Measurements from ENCODE around the gene CNOT3.

CNOT3 gene

DNA sequence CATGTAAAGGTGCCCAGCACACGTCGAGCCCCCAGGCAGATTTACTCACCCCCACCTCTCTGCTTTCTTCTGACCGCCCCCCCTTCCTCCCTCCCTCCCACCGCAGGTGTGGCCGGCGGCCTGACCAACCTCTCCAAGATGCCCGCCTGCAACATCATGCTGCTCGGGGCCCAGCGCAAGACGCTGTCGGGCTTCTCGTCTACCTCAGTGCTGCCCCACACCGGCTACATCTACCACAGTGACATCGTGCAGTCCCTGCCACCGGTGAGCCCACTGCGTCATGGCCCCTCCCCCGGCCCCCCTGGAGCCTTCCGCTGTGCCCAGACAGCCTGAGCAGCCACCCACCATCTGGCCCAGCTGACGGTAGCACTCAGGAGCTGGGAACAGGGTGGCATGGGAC lies 13.2 kb upstream of the CNOT3 start:
- in situ Hi-C loops (cut with HindIII; ENCODE audit: low sequenced_read_pairs), result no loop called here
- DNase-seq (ENCODE audit: low read depth), result no peak
- TF ChIP-seq, protein P1, sequence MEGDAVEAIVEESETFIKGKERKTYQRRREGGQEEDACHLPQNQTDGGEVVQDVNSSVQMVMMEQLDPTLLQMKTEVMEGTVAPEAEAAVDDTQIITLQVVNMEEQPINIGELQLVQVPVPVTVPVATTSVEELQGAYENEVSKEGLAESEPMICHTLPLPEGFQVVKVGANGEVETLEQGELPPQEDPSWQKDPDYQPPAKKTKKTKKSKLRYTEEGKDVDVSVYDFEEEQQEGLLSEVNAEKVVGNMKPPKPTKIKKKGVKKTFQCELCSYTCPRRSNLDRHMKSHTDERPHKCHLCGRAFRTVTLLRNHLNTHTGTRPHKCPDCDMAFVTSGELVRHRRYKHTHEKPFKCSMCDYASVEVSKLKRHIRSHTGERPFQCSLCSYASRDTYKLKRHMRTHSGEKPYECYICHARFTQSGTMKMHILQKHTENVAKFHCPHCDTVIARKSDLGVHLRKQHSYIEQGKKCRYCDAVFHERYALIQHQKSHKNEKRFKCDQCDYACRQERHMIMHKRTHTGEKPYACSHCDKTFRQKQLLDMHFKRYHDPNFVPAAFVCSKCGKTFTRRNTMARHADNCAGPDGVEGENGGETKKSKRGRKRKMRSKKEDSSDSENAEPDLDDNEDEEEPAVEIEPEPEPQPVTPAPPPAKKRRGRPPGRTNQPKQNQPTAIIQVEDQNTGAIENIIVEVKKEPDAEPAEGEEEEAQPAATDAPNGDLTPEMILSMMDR (IDR thresholded peaks at IDR 0.05; ENCODE audit: low read depth, low read length, missing control alignments), result no peak
- no peak overlapping the region for H3K4me3 ChIP-seq (ENCODE audit: low read depth, low read length)

DNA sequence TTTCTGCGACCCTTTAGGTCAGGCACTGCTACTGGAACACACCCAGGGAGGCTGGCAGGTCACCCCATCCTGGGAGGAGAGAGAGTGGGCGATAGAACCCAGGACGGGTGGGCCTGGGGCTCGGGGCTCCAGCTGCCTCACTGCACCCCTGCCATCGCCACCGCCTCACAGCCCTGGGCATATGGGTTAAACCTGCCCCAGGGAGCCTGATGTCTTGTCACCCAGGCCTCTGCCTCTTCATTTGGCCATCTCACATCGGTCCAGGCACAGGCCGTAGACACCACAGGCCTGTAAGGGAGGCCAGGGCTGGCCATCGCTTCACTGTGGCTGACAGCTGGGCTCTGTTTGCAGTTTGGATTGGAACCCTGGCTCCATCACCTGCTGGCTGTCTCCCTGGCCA lies 11.8 kb upstream of the CNOT3 start:
- TF ChIP-seq, protein P1 (IDR thresholded peaks at IDR 0.05; ENCODE audit: low read depth, low read length, missing control alignments), result no peak
- in situ Hi-C loops (cut with HindIII; ENCODE audit: low sequenced_read_pairs), result no loop called here
- DNase-seq (ENCODE audit: low read depth), result no peak
- H3K4me3 ChIP-seq (ENCODE audit: low read depth, low read length), result no peak overlapping the region

DNA sequence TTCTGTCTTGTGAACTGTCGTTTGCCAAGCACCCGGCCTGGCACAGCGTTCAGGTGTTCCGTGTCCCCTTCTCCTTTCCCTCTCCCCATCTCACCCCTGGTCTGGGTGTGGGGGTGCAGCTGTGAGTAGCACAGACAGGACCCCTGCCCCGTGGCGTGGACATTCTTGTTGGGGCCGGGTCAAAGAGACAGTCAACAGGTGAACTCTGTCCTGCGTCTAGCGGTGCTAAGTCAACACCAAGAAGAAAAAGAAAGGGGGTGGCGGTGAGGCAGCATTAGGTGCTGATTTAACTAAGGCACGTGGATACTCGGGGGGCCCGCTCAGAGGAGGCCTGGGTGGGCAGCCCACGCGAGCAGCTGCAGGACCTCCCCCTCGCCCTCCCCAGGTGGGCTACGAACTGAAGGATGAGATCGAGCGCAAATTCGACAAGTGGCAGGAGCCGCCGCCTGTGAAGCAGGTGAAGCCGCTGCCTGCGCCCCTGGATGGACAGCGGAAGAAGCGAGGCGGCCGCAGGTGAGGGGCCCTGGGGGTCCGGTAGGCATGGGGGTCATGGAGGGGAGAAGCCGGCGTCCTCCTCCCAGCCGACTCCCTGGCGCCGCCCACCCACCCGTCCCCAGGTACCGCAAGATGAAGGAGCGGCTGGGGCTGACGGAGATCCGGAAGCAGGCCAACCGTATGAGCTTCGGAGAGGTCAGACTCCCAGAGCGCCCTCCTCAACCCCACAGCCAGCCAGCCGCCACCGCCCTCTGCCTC lies 9.7 kb upstream of the CNOT3 start:
- in situ Hi-C loops (cut with HindIII; ENCODE audit: low sequenced_read_pairs), result no loop called here
- H3K4me3 ChIP-seq (ENCODE audit: low read depth, low read length), result no peak overlapping the region
- TF ChIP-seq, protein P1 (IDR thresholded peaks at IDR 0.05; ENCODE audit: low read depth, low read length, missing control alignments), result no peak
- no peak for DNase-seq (ENCODE audit: low read depth)

DNA sequence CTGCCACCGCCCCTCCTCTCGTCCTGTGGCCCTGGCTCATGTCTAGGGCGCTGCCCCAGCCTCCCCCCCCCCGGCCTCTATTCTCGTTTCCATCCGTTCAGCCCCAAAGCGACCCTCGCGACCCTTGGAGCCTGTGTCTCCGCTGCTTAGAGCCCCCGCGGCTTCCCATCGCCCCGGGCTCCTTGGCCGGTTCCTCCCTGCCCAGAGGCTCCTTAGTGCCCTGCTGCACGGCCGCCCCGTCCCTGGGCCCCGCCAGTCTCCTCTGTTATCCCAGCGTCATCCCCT lies 9.2 kb upstream of the CNOT3 start:
- no peak overlapping the region for H3K4me3 ChIP-seq (ENCODE audit: low read depth, low read length)
- TF ChIP-seq, protein P1 (IDR thresholded peaks at IDR 0.05; ENCODE audit: low read depth, low read length, missing control alignments), result no peak
- in situ Hi-C loops (cut with HindIII; ENCODE audit: low sequenced_read_pairs), result no loop called here
- no peak for DNase-seq (ENCODE audit: low read depth)

DNA sequence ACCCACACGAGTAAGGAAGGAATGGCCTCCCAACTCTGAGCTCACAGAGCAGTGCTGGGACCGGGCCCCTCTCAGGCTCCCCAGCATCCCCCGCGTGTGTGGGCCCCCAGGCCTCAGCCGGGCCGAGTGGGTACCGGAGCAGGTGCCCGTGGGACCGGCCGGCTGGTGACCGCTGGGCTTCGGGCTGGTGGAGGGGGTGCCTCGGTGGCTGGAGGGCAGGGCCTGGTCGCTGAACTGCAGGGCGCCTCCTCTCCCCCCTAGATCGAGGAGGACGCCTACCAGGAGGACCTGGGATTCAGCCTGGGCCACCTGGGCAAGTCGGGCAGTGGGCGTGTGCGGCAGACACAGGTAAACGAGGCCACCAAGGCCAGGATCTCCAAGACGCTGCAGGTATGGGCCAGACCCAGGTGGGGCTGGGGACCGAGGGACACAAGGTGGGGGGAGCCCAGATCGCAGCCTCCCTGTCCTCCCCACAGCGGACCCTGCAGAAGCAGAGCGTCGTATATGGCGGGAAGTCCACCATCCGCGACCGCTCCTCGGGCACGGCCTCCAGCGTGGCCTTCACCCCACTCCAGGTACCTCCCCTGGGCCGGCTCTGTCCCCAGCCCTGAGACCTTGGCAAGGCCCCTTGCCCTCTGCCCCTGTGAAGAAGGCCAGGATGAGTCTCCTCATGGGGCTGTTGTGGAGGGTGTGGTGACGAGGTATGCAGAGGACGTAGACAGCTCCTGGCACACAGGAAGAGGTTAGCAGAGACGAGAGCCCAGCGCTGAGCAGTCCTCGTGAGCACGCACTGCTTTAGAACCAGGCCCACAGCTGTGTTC lies 8.6 kb upstream of the CNOT3 start:
- DNase-seq (ENCODE audit: low read depth), result no peak
- TF ChIP-seq, protein P1 (IDR thresholded peaks at IDR 0.05; ENCODE audit: low read depth, low read length, missing control alignments), result no peak
- in situ Hi-C loops (cut with HindIII; ENCODE audit: low sequenced_read_pairs), result no loop called here
- H3K4me3 ChIP-seq (ENCODE audit: low read depth, low read length), result no peak overlapping the region

DNA sequence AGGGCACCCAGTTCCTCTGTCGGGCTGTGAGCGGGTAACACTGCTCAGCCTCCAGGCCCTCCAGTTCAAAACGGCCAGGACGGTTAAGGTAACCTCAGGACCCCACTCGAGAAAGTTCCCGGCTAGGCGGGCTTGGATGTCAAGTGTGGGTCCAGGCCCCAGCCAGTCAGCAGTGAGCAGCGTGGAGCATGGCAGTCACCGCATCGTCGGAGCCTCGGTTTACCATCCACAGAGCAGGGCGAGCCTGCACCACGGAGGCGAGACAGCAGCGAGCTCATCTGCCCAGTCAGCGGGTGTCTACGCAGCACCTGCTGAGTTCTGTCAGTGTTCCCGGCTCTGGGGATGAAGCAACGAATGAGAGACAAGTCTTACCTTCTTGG lies 8.0 kb upstream of the CNOT3 start:
- in situ Hi-C loops (cut with HindIII; ENCODE audit: low sequenced_read_pairs), result no loop called here
- DNase-seq (ENCODE audit: low read depth), result no peak
- TF ChIP-seq, protein P1 (IDR thresholded peaks at IDR 0.05; ENCODE audit: low read depth, low read length, missing control alignments), result no peak
- no peak overlapping the region for H3K4me3 ChIP-seq (ENCODE audit: low read depth, low read length)
